SK-N-SH (cell line): ENCODE measurements around the gene PDE4B. TPM values are rescaled to one million over a fixed set of nuclear protein-coding genes. Genes with fewer than 3 reads are reported as not detected.

ENCODE experiments used
- CTCF ChIA-PET: fragments of 300-600, 350-600 bp; formaldehyde crosslinking; extraction: SDS; loops from one replicate; lab custom pipeline; 2021; lab: Yijun Ruan, JAX
- POLR2A ChIA-PET: fragments of 350-600 bp; sonication (Branson Sonifier 250); formaldehyde crosslinking; extraction: SDS; loops from one replicate; lab custom pipeline; 2020; ENCODE audit warnings: antibody characterized with exemption, inconsistent platforms; lab: Yijun Ruan, JAX
- DNase-seq: peaks from one replicate; pipeline ENCODE4 v3.0.0; 2012
- H2AFZ ChIP-seq: fragments of 200-600 bp; sonication (generic); 2 replicates; pipeline ENCODE4 v1.8.1; 2016; ENCODE audit warnings: antibody characterized with exemption, mild to moderate bottlenecking, low read depth
- H3F3A ChIP-seq: fragments of 200-600 bp; sonication (generic); replicated peaks from 2 replicates; pipeline ENCODE3; 2016; ENCODE audit warnings: antibody characterized with exemption, mild to moderate bottlenecking; ENCODE audit not compliant: insufficient read depth
- H3K27ac ChIP-seq, 2 experiments: fragments of 200-500 bp in 1 of 2; fragments of 200-600 bp in 1 of 2; sonication (Bioruptor generic) in 1 of 2; sonication (generic), shearing (Covaris generic) in 1 of 2; 2 replicates each; pipeline versions ENCODE4 v1.5.1 to v1.6.1; 2014 to 2016; ENCODE audit warnings: low read depth in 2 of 2, inconsistent platforms in 1 of 2, low read length in 1 of 2, mild to moderate bottlenecking in 1 of 2, mixed read lengths in 1 of 2
- H3K27me3 ChIP-seq: fragments of 200-600 bp; sonication (generic), shearing (Covaris generic); 2 replicates; pipeline ENCODE4 v1.6.1; 2016; ENCODE audit warnings: mixed run types; ENCODE audit not compliant: insufficient read depth
- H3K36me3 ChIP-seq, 2 experiments: fragments of 200-500 bp in 1 of 2; fragments of 200-600 bp in 1 of 2; sonication (Bioruptor generic) in 1 of 2; sonication (generic) in 1 of 2; replicated peaks in 1 of 2; 2 replicates each; pipeline versions ENCODE3 to v1.5.1; 2014 to 2016; ENCODE audit warnings: low read length in 1 of 2, mild to moderate bottlenecking in 1 of 2; ENCODE audit not compliant: insufficient read depth in 2 of 2, control insufficient read depth in 1 of 2
- H3K4me1 ChIP-seq, 2 experiments: fragments of 200-500 bp in 1 of 2; fragments of 200-600 bp in 1 of 2; sonication (Bioruptor generic) in 1 of 2; sonication (generic), shearing (Covaris generic) in 1 of 2; 2 replicates each; pipeline versions ENCODE4 v1.5.1 to v1.6.1; 2014 to 2016; ENCODE audit warnings: low read depth in 1 of 2, low read length in 1 of 2, mixed run types in 1 of 2; ENCODE audit not compliant: insufficient read depth in 2 of 2, control insufficient read depth in 1 of 2
- H3K4me2 ChIP-seq: fragments of 200-600 bp; sonication (generic), shearing (Covaris generic); 2 replicates; pipeline ENCODE4 v1.6.1; 2017; ENCODE audit warnings: mixed run types
- H3K4me3 ChIP-seq, 2 experiments: fragments of 200-500 bp in 1 of 2; fragments of 200-600 bp in 1 of 2; sonication (Bioruptor generic) in 1 of 2; sonication (generic), shearing (Covaris generic) in 1 of 2; 2 replicates each; pipeline versions ENCODE4 v1.5.1 to v1.8.1; 2014 to 2016; ENCODE audit warnings: low read depth in 2 of 2, inconsistent platforms in 1 of 2, low read length in 1 of 2, mild to moderate bottlenecking in 1 of 2, mixed read lengths in 1 of 2, moderate library complexity in 1 of 2
- H3K79me2 ChIP-seq: fragments of 200-600 bp; sonication (generic); 2 replicates; pipeline ENCODE4 v1.8.1; 2017; ENCODE audit warnings: mild to moderate bottlenecking; ENCODE audit not compliant: insufficient read depth
- H3K9ac ChIP-seq: fragments of 200-600 bp; sonication (generic); 2 replicates; pipeline ENCODE4 v1.6.1; 2017; ENCODE audit warnings: mixed run types
- H3K9me2 ChIP-seq: fragments of 200-600 bp; sonication (generic); 2 replicates; pipeline ENCODE4 v1.6.1; 2017; ENCODE audit warnings: mixed run types
- H3K9me3 ChIP-seq: fragments of 200-600 bp; sonication (generic); 2 replicates; pipeline ENCODE4 v1.6.1; 2017; ENCODE audit warnings: mixed run types, mild to moderate bottlenecking, moderate library complexity
- H4K20me1 ChIP-seq: fragments of 200-600 bp; sonication (generic); 2 replicates; pipeline ENCODE4 v1.6.1; 2017; ENCODE audit warnings: mild to moderate bottlenecking, mixed run types; ENCODE audit not compliant: insufficient read depth
- ELF1 ChIP-seq: IDR thresholded peaks from 2 replicates; pipeline ENCODE4 v1.4.0; 2012
- EP300 ChIP-seq, 2 experiments: IDR thresholded peaks; 2 replicates each; pipeline versions ENCODE4 v1.4.0 to v1.6.1; 2012; ENCODE audit warnings: borderline replicate concordance in 1 of 2, low read depth in 1 of 2, low read length in 1 of 2
- FOSL2 ChIP-seq: IDR thresholded peaks from 2 replicates; pipeline ENCODE4 v1.4.0; 2012; ENCODE audit warnings: low read depth, mild to moderate bottlenecking, moderate library complexity, borderline replicate concordance
- FOXJ3 ChIP-seq: sonication (generic); formaldehyde crosslinking; IDR thresholded peaks from 2 replicates; pipeline ENCODE4 v1.5.1; 2020; ENCODE audit warnings: mild to moderate bottlenecking, missing genetic modification reagents
- GATA2 ChIP-seq: sonication (generic); formaldehyde crosslinking; IDR thresholded peaks from 2 replicates; pipeline ENCODE4 v1.5.0; 2020; ENCODE audit warnings: mild to moderate bottlenecking, missing genetic modification reagents
- JUND ChIP-seq: IDR thresholded peaks from 2 replicates; pipeline ENCODE4 v1.4.0; 2012
- MAX ChIP-seq: IDR thresholded peaks from 2 replicates; pipeline ENCODE4 v1.4.0; 2012; ENCODE audit warnings: low read depth
- MEF2A ChIP-seq: IDR thresholded peaks from 2 replicates; pipeline ENCODE4 v1.4.0; 2012; ENCODE audit warnings: low read depth, borderline replicate concordance
- NFIC ChIP-seq: IDR thresholded peaks from 2 replicates; pipeline ENCODE4 v1.4.0; 2012; ENCODE audit warnings: borderline replicate concordance
- PBX3 ChIP-seq: IDR thresholded peaks from 2 replicates; pipeline ENCODE4; 2012
- POLR2AphosphoS5 ChIP-seq: IDR thresholded peaks from 2 replicates; pipeline ENCODE4 v1.6.1; 2012; ENCODE audit warnings: low read depth, low read length
- RAD21 ChIP-seq: IDR thresholded peaks from 2 replicates; pipeline ENCODE4 v1.6.1; 2012; ENCODE audit warnings: mild to moderate bottlenecking, low read length
- RXRA ChIP-seq: IDR thresholded peaks from 2 replicates; pipeline ENCODE4 v1.4.0; 2012; ENCODE audit warnings: low read depth, mild to moderate bottlenecking, borderline replicate concordance
- TAF1 ChIP-seq: IDR thresholded peaks from 2 replicates; pipeline ENCODE4 v1.6.1; 2012; ENCODE audit warnings: low read depth, mild to moderate bottlenecking, low read length, moderate library complexity, borderline replicate concordance
- TCF12 ChIP-seq: IDR thresholded peaks from 2 replicates; pipeline ENCODE4 v1.4.0; 2012
- WGBS: methylation state at CpG from one replicate; pipeline ENCODE4 v1.1.6; 2017; ENCODE audit warnings: low lambda C conversion rate; 5-methylcytosine and 5-hydroxymethylcytosine counted together
- polyA plus RNA-seq, 3 experiments: library from polyadenylated mRNA; depleted of rRNA; stranded (reverse); fragments of >200 nt; gene quantifications; 2 replicates each; pipeline ENCODE4 v1.2.3, GENCODE V29; 2012

PDE4B gene
- polyA plus RNA-seq, 1 of the 3 experiments (the other 2 are of a cell fraction) = 1.9 TPM

GRCh38 chr1:66380452-66381212 lies 587.9 kb downstream of the PDE4B start:
- H3F3A ChIP-seq = peaks cover under 1% of the 10 kb centered on the region
- TF ChIP-seq EP300 (IDR thresholded peaks at IDR 0.05; ENCODE audit: borderline replicate concordance in 1 of 2, low read depth in 1 of 2, low read length in 1 of 2) (no peak), JUND (0 out of 2 replicates have a peak, but pooled peaks have one; percentile 5), TCF12 (peak; percentile 55), PBX3 (peak; percentile 35; the same call in 1 of the 2 replicates), NFIC (peak; percentile 11; the same call in 1 of the 2 replicates), RAD21 (no peak), POLR2AphosphoS5 (no peak)
- DNase-seq = no peak
- H4K20me1 ChIP-seq = no peaks in the 10 kb centered on the region
- H3K27me3 ChIP-seq = no peaks in the 10 kb centered on the region
- H3K36me3 ChIP-seq = no peaks in the 10 kb centered on the region
- H3K4me1 ChIP-seq = peaks cover 0 to 3% of the 10 kb centered on the region in 2 experiments; a peak in 1 of 4 replicates
- no peak overlapping the region for H2AFZ ChIP-seq
- peak overlapping the region; percentile 21; the same call in 1 of the 2 replicates for H3K4me2 ChIP-seq
- no peak overlapping the region for H3K9ac ChIP-seq
- no peak overlapping the region for H3K27ac ChIP-seq
- ChIA-PET CTCF (interaction anchor here (0.9 kb wide), 1 partner anchor 116 kb away, joined by 3 read pairs; no protein-coding TSS in a partner anchor), POLR2A (no interaction called here)
- H3K79me2 ChIP-seq = no peaks in the 10 kb centered on the region
- H3K9me3 ChIP-seq = no peaks in the 10 kb centered on the region
- H3K9me2 ChIP-seq = no peaks in the 10 kb centered on the region
- H3K4me3 ChIP-seq = no peak overlapping the region
- 54% methylated on average over 3 of the region's 3 CpGs for whole genome bisulfite sequencing

- Histone ChIP-seq H2AFZ (no peak overlapping the region), H3F3A (no peaks in the 10 kb centered on the region), H3K36me3 (no peaks in the 10 kb centered on the region), H3K4me1 (peaks cover 0 to 3% of the 10 kb centered on the region in 2 experiments; a peak in 1 of 4 replicates), H3K9me3 (peaks cover 6% of the 10 kb centered on the region; the same call in 1 of the 2 replicates), H4K20me1 (no peaks in the 10 kb centered on the region), H3K9me2 (no peaks in the 10 kb centered on the region), H3K27me3 (no peaks in the 10 kb centered on the region), H3K9ac (no peak overlapping the region), H3K79me2 (no peaks in the 10 kb centered on the region), H3K4me3 (no peak overlapping the region), H3K4me2 (no peak overlapping the region), H3K27ac (no peak overlapping the region; a peak in 1 of 4 replicates)
- TF ChIP-seq MAX (no peak), GATA2 (CRISPR knock-in tag) (no peak), FOSL2 (no peak), FOXJ3 (CRISPR knock-in tag) (no peak), TAF1 (no peak), ELF1 (no peak), EP300 (IDR thresholded peaks at IDR 0.05; ENCODE audit: borderline replicate concordance in 1 of 2, low read depth in 1 of 2, low read length in 1 of 2) (no peak), MEF2A (no peak), RXRA (no peak)
- no peak for DNase-seq
- POLR2A ChIA-PET = no interaction called here
- CTCF ChIA-PET = no interaction called here
- WGBS = 91% methylated on average over 6 of the region's 9 CpGs
Observed at GRCh38 chr1:66381621-66382275, 589.1 kb downstream of the PDE4B start.
